Left lobe of liver (tissue), 2 donors: Measurements from ENCODE around the gene PSMD8. TPM values are rescaled to one million over a fixed set of nuclear protein-coding genes. Genes with fewer than 3 reads are reported as not detected.
"Not testable (repeated sequence)": the region's sequence is repeated elsewhere in the genome, so short reads cannot be mapped to it uniquely, and the experiment has no call there.

ENCODE experiments used
- ATAC-seq: fragments of 200-7000 bp; cut with Tn5 transposase; one replicate; pipeline ENCODE4 v1.9.1; 2020; ENCODE audit warnings: mild to moderate bottlenecking, moderate library complexity
- DNase-seq: peaks from one replicate; pipeline ENCODE4 v3.0.0-alpha.2; 2020; ENCODE audit warnings: low spot score
- total RNA-seq: library from RNA; stranded (reverse); gene quantifications from one replicate; pipeline ENCODE4 v1.2.1, GENCODE V29; 2021
- donor health status: DM: no; HTN: no; CAD: no; lungs with moderate emphysema.
- donor health status: DM: no; HTN: yes; CAD: no.

Gene PSMD8
- total RNA-seq, 1 donor from 2014 or later, result 62.5 TPM

DNA sequence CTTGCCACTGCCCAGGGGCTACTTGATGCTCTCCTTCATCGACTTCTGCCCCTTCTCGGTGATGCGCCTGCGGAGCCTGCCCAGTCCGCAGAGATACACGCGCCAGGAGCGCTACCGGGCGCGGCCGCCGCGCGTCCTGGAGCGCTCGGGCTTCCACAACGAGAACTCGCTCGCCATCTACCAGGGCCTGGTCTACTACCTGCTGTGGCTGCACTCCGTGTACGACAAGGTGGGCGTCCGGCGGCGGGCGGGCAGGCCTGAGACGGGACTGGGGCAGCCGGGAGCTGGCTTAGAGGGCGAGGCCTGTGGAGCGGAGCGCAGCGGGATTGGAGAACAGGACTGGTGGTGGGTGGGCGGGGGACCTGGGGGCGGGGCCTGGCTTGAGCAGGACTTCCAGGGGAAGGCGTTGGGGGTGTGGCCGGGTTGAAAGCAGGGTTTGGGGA is 12.7 kb upstream of the PSMD8 start:
- DNase-seq (no peak), ATAC-seq (peak; percentile 73)

GRCh38 chr19:38362076-38362945 is 12.1 kb upstream of the PSMD8 start:
- ATAC-seq (peak; percentile 65), DNase-seq (peak; percentile 63)

DNA sequence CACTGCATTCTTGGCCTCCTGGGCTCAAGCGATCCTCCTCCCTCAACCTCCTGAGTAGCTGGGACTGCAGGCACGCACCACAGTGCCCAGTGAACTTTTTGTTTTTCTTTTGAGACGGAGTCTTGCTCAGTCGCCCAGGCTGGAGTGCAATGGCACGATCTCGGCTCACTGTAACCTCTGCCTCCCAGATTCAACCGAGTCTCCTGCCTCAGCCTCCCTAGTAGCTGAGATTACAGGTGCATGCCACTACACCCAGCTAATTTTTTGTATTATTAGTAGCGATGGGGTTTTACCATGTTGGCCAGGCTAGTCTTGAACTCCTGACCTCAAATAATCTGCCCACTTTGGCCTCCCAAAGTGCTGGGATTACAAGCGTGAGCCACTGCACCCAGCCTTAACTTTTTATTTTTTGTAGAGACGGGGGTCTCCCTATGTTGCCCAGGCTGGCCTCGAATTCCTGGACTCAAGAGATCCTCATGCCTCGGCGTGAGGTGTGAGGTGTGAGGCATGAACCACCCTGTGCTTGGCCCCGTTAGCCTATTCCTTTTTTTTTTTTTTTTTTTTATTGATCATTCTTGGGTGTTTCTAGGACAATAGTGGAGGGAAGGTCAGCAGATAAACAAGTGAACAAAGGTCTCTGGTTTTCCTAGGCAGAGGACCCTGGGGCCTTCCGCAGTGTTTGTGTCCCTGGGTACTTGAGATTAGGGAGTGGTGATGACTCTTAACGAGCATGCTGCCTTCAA is 11.3 kb upstream of the PSMD8 start:
- ATAC-seq, DNase-seq: not testable (repeated sequence)

- DNase-seq (no peak), ATAC-seq (no peak)
Observed at GRCh38 chr19:38367041-38367440, 7.3 kb upstream of the PSMD8 start.

GRCh38 chr19:38369584-38369983 is 4.8 kb upstream of the PSMD8 start:
- DNase-seq (no peak), ATAC-seq (no peak)

DNA sequence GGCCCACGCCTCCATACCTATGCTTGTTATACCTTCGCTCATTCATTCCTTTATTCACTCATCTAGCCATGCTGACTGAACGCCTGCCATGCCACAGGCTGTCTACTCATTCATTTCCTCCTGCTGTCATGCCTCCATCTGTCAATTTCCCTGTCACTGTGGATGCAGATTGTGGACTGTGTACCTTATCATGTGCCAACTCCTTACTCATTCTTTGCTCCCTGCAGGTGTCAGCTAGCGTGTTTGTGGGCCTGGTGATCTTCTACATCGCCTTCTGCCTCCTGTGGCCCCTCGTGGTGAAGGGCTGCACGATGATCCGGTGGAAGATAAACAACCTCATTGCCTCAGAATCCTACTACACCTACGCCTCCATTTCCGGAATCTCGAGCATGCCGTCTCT is 4.1 kb upstream of the PSMD8 start:
- ATAC-seq, result no peak
- DNase-seq, result no peak

GRCh38 chr19:38371081-38371480 is 3.3 kb upstream of the PSMD8 start:
- DNase-seq (no peak), ATAC-seq (no peak)

- DNase-seq (no peak), ATAC-seq (no peak)
Observed at GRCh38 chr19:38373907-38374331, 452 bp upstream of the PSMD8 start.

GRCh38 chr19:38375098-38375493 is 725 bp downstream of the PSMD8 start:
- ATAC-seq (peak; percentile 3), DNase-seq (no peak)

- ATAC-seq (no peak), DNase-seq (no peak)
Observed at GRCh38 chr19:38375748-38376147, 1.4 kb downstream of the PSMD8 start.

GRCh38 chr19:38376576-38376975 is 2.2 kb downstream of the PSMD8 start:
- DNase-seq (no peak), ATAC-seq (no peak)

DNA sequence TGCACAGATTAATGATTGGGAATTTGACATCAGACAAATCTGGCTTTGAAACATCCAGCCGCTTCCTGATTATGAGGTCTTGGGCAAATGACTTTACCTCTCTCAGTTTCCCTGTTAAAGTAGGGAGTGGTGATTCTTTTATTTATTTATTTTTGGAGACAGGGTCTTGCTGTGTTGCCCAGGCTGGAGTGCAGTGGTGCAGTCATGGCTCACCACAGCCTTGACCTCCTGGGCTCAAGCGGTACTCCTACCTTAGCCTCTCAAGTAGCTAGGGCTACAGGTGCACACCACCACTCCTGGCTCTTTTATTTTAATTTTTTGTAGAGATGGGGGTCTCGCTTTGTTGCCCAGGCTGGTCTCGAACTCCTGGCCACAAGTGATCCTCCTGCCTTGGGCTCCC is 2.7 kb downstream of the PSMD8 start:
- DNase-seq, result no peak
- ATAC-seq, result no peak

- DNase-seq (no peak), ATAC-seq (no peak)
Observed at GRCh38 chr19:38378866-38379265, 4.5 kb downstream of the PSMD8 start.

- DNase-seq (no peak), ATAC-seq (no peak)
Observed at GRCh38 chr19:38381138-38381537, 6.8 kb downstream of the PSMD8 start.

GRCh38 chr19:38383184-38383583 is 8.8 kb downstream of the PSMD8 start:
- DNase-seq (no peak), ATAC-seq (no peak)

GRCh38 chr19:38383743-38384142 is 9.4 kb downstream of the PSMD8 start:
- DNase-seq (no peak), ATAC-seq (no peak)

GRCh38 chr19:38384209-38385027 is 10.0 kb downstream of the PSMD8 start:
- ATAC-seq (no peak), DNase-seq (no peak)

DNA sequence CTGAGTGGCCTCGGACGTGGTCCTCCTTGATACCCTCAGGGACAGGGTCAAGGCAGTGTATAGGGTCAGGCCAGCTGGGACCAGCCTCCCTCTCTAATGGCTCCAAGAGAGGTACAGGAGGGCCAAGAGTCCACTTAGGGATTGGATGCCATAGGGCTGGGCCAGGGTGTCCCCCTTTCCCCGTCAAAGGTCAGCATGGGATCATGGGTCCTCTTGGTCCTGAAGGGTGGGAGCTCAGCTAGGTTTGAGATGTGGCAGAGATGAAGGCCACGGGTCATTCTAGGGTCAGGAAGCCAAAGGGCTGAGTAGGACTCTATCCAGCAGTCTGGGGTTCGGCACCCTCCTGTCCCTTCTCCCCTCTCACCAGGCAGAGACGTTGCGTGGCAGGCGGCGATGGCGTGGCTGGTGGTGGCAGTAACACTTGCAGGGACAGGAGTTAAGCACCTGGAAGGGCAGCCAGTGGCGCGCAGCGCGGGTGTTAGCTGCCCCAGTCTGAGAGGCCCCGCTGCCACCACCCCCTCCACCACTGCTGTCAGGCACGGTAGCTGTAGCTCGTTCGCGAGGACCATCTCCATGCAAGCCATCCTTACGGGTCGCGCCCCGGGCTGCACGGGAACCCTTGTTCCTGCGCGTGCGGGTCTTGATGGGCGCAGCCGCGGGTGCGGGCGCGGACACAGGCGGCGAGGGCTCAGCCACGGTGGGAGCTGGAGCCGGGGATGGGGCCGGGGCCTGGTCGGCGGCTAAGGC is 10.9 kb downstream of the PSMD8 start:
- ATAC-seq, result no peak
- DNase-seq, result no peak

DNA sequence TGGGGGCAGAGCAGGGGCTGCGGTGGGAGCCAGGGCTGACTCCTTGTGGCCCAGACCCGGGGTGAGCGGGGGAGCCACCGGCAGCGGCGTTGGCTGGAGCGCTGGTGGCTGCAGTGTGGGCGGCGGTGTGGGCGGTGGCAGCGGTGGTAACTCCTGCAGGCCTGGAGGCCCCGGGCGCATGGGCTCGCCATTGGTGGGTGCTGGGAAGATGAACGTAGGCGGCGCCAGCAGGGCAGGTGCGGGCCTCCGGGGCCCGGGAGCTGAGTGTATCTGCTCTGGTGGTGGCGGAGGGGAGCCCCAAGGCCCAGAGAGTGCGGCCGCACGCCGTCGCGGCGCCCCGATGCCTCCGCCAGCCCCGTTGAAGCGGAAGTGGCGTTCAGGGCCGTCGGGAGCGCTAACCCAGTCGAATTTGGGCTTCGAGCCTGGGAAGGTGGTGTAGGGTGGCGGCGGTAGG is 11.5 kb downstream of the PSMD8 start:
- DNase-seq, result no peak
- ATAC-seq, result no peak

DNA sequence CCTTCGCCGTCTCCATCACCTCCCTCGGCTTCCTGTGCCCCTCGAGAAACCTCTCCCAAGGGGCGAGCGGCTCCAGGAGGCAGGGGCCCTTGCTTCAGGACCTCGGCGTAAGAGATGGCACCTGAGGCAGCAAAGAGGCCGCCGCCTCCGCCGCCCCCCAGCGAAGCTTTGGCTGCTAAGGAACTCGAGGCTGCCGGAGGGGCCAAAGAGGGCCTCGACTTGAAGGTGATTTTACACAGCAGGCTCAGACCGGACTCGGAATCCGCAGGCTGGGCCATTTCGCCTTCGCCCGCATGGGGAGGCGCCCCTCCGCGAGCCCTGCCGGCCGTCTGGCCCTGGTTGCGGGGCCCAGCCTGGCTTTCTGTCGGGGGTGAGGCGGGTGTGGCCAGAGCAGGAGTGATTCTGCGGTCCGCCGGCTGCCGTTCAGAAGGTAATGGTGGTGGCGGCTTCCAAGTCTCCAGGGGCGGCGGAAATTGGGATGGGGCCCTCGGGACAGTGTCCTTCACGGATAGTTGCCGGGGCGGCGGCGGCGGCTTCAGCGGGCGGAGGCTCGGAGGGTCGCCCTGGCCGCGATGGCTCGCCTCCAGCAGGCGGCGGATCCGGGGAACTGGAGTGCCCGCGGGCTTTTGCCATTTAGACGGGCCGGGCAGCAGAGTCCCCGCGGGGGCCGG is 12.1 kb downstream of the PSMD8 start:
- DNase-seq (no peak), ATAC-seq (no peak)
